Colonic mucosa (tissue), 4 donors: ENCODE data around the gene RPGRIP1L. TPM values are rescaled to one million over a fixed set of nuclear protein-coding genes. Genes with fewer than 3 reads are reported as not detected.

ENCODE experiments used
- DNase-seq: peaks from one replicate; pipeline ENCODE4 v3.0.0-alpha.2; 2020
- H3K27ac ChIP-seq: fragments of 200-600 bp; one replicate; pipeline ENCODE4 v1.8.0; 2021
- H3K27me3 ChIP-seq: fragments of 200-600 bp; one replicate; pipeline ENCODE4 v1.8.0; 2021
- H3K36me3 ChIP-seq: fragments of 200-600 bp; one replicate; pipeline ENCODE4 v1.8.0; 2021
- H3K4me1 ChIP-seq: fragments of 200-600 bp; one replicate; pipeline ENCODE4 v1.8.0; 2021; ENCODE audit warnings: mild to moderate bottlenecking
- H3K4me3 ChIP-seq: fragments of 200-600 bp; one replicate; pipeline ENCODE4 v1.8.0; 2021
- H3K9ac ChIP-seq, 2 donors: one replicate each; pipeline ENCODE4 v1.7.0; 2013; ENCODE audit warnings: control low read depth in 2 of 2, low read depth in 2 of 2, low read length in 2 of 2
- H3K9me3 ChIP-seq: fragments of 200-600 bp; one replicate; pipeline ENCODE4 v1.8.0; 2021
- CTCF ChIP-seq: fragments of 200-600 bp; IDR thresholded peaks from one replicate; pipeline ENCODE4 v1.8.0; 2022; ENCODE audit warnings: antibody characterized with exemption, mild to moderate bottlenecking
- intact Hi-C: fragments of 100-400 bp; cut with DNase I; formaldehyde crosslinking; loops from one replicate; pipeline ENCODE4 v1.14.1; 2022
- total RNA-seq, 2 donors: library from RNA; stranded (reverse); fragmentation: NEBNext Ultra II Directional in 1 of 2; extraction: Animal tissue kit (Norgen Biotek cat#: 25700) in 1 of 2; gene quantifications; one replicate each; pipeline ENCODE4 v1.2.1, GENCODE V29; 2021
- donor health status: healthy.
- donor health status: DM: no; HTN: no; CAD: no.
- donor health status: DM: no; HTN: no; CAD: no.

RPGRIP1L gene
- total RNA-seq, 2 donors from 2014 or later = 1.6 to 5.5 TPM

- Histone ChIP-seq H3K4me3 (no peak overlapping the region), H3K27me3 (no peaks in the 10 kb centered on the region), H3K9ac (no peak overlapping the region), H3K9me3 (no peaks in the 10 kb centered on the region), H3K36me3 (no peaks in the 10 kb centered on the region), H3K27ac (no peak overlapping the region), H3K4me1 (no peaks in the 10 kb centered on the region)
- TF ChIP-seq CTCF = peak; percentile 61
- DNase-seq = peak; percentile 56
- intact Hi-C loops = no loop called here
Measured at GRCh38 chr16:53549970-53550690, 153.5 kb downstream of the RPGRIP1L start.

Other genes with a start within 250 kb of the RPGRIP1L start
- gene AKTIP, start 200.7 kb downstream of the RPGRIP1L start, total RNA-seq = 10 to 100 TPM; 27.1 to 30.2 TPM
- gene FTO, start 297 bp upstream of the RPGRIP1L start, total RNA-seq = 10 to 100 TPM; 38.3 to 39.2 TPM